ENCODE measurements around the gene SNIP1.

The SNIP1 gene

DNA sequence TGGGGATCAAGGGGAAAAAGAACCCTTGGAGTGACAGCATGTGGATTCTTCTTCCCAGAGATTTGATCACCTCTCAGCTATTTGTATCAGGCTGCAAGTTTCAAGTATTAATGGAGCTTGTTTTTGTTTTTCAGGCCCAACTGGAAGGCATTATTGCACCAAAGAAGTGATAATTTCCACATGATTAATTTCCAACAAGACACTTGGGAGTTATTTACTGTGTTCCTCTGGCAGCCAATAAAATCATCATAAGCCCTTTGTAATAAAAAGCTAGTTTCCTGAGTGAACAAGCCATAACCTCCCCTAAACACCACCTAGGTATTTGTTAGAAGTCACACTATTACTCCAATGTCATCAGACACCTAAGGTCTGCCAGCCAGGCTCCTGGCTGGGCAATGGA lies 10.8 kb upstream of the SNIP1 start:
- H3K9me3 ChIP-seq (replicated peaks; ENCODE audit: insufficient read depth, low read length): no peaks in the 10 kb centered on the region
- no peak for TF ChIP-seq EZH2 (optimal IDR thresholded peaks at IDR 0.05; ENCODE audit: low read depth, low read length)
- TF ChIP-seq, protein P1, sequence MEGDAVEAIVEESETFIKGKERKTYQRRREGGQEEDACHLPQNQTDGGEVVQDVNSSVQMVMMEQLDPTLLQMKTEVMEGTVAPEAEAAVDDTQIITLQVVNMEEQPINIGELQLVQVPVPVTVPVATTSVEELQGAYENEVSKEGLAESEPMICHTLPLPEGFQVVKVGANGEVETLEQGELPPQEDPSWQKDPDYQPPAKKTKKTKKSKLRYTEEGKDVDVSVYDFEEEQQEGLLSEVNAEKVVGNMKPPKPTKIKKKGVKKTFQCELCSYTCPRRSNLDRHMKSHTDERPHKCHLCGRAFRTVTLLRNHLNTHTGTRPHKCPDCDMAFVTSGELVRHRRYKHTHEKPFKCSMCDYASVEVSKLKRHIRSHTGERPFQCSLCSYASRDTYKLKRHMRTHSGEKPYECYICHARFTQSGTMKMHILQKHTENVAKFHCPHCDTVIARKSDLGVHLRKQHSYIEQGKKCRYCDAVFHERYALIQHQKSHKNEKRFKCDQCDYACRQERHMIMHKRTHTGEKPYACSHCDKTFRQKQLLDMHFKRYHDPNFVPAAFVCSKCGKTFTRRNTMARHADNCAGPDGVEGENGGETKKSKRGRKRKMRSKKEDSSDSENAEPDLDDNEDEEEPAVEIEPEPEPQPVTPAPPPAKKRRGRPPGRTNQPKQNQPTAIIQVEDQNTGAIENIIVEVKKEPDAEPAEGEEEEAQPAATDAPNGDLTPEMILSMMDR (IDR thresholded peaks at IDR 0.05; ENCODE audit: low read length): no peak
- no peak for TF ChIP-seq EZH2phosphoT487 (IDR thresholded peaks at IDR 0.05; ENCODE audit: low read length)
- no peaks in the 10 kb centered on the region for H3K79me2 ChIP-seq (ENCODE audit: low read length)
- H3K4me2 ChIP-seq (ENCODE audit: low read depth, low read length): no peak overlapping the region
- H3F3A ChIP-seq (ENCODE audit: insufficient read depth, low read length): 0 out of 2 replicates have a peak, but pooled peaks cover 3% of the 10 kb centered on the region
- H3K27ac ChIP-seq (ENCODE audit: low read length): no peak overlapping the region
- no peaks in the 10 kb centered on the region for H3K9me2 ChIP-seq (replicated peaks; ENCODE audit: insufficient read depth, low read length)
- no peak overlapping the region for H2AFZ ChIP-seq (ENCODE audit: low read length)
- no peak for DNase-seq
- peaks cover 2% of the 10 kb centered on the region; the same call in 1 of the 2 replicates for H3K4me1 ChIP-seq (ENCODE audit: low read length)
- peaks cover 23% of the 10 kb centered on the region; the same call in 1 of the 2 replicates for H3K36me3 ChIP-seq (replicated peaks; ENCODE audit: insufficient read depth, low read length)
- no peak overlapping the region for H3K4me3 ChIP-seq (ENCODE audit: low read length)
- no peaks in the 10 kb centered on the region for H4K20me1 ChIP-seq (ENCODE audit: insufficient read depth, low read length)
- H3K9ac ChIP-seq (ENCODE audit: low read length): no peak overlapping the region
- H3K27me3 ChIP-seq (replicated peaks; ENCODE audit: insufficient read depth, low read length): no peaks in the 10 kb centered on the region

DNA sequence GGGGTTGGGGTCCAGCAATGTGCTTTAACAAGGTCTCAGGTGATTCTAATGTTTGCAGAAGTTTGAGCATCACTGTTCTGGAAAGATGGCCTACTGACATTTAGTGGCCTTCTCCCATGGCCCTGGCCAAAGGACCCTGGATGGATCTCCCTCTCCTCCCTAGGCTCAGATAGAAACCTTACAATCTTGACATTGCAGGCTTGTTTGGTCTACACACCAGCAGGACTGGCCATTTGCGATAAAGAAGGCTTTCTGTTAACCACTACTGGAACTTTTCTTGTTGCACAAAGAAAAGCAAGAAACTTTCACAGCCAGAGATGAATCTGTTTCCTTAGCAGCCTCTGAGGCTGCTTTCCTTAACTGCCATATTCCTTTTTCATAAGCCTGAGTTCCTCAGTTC lies 8.9 kb upstream of the SNIP1 start:
- TF ChIP-seq, protein P1 (IDR thresholded peaks at IDR 0.05; ENCODE audit: low read length): no peak
- TF ChIP-seq EZH2phosphoT487 (IDR thresholded peaks at IDR 0.05; ENCODE audit: low read length) (no peak), EZH2 (optimal IDR thresholded peaks at IDR 0.05; ENCODE audit: low read depth, low read length) (no peak)
- H3K4me3 ChIP-seq (ENCODE audit: low read length): no peak overlapping the region
- H3K36me3 ChIP-seq (replicated peaks; ENCODE audit: insufficient read depth, low read length): peaks cover 18% of the 10 kb centered on the region; the same call in 1 of the 2 replicates
- DNase-seq: no peak
- H4K20me1 ChIP-seq (ENCODE audit: insufficient read depth, low read length): no peaks in the 10 kb centered on the region
- H3K27me3 ChIP-seq (replicated peaks; ENCODE audit: insufficient read depth, low read length): no peaks in the 10 kb centered on the region
- no peak overlapping the region for H2AFZ ChIP-seq (ENCODE audit: low read length)
- H3K4me2 ChIP-seq (ENCODE audit: low read depth, low read length): no peak overlapping the region
- H3K9me3 ChIP-seq (replicated peaks; ENCODE audit: insufficient read depth, low read length): no peaks in the 10 kb centered on the region
- no peak overlapping the region for H3K9ac ChIP-seq (ENCODE audit: low read length)
- no peaks in the 10 kb centered on the region for H3K4me1 ChIP-seq (ENCODE audit: low read length)
- H3K79me2 ChIP-seq (ENCODE audit: low read length): no peaks in the 10 kb centered on the region
- H3F3A ChIP-seq (ENCODE audit: insufficient read depth, low read length): 0 out of 2 replicates have a peak, but pooled peaks cover 3% of the 10 kb centered on the region
- H3K27ac ChIP-seq (ENCODE audit: low read length): no peak overlapping the region
- H3K9me2 ChIP-seq (replicated peaks; ENCODE audit: insufficient read depth, low read length): no peaks in the 10 kb centered on the region

DNA sequence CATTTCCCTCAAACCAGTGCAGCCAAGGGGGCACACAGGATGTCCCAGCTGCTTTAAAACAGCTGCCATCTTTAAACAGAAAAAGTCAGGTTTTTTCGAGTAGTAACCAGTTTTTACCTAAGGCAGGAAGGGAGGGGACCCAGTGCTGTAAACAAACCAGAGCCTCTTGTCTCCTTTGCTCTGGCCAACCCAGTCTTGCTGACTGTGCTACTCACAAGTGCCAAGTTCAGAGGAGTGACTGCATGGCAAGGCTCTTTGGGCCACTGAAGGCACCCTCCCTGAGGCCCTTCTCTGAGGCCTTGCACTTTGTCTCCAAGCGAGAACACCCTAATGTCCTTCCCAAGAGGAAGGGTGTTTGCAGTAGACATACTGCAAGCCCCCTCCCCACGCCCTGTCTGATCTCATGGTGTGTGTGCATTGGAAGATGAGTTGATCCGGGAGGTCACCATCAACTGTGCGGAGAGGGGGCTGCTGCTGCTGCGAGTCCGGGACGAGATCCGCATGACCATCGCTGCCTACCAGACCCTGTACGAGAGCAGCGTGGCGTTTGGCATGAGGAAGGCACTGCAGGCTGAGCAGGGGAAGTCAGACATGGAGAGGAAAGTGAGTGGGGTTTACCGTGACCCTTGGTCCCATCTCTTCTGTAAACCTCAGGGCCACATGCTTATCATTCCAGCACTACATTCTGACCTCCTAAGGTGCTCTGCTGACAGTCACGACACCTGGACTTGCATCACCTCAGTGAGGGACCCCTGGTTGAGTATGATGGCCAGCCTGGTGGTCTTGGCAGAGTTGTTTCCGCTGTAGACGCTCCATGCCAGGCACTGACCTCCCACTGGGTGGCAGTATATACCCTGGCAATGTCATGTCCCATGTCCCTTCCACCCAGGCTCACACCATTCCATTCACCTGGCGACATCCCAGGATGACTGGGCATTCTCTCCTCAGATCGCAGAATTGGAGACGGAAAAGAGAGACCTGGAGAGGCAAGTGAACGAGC lies 7.3 kb upstream of the SNIP1 start:
- Histone ChIP-seq H3K27ac (ENCODE audit: low read length) (no peak overlapping the region), H3F3A (ENCODE audit: insufficient read depth, low read length) (0 out of 2 replicates have a peak, but pooled peaks cover 6% of the 10 kb centered on the region), H3K4me1 (ENCODE audit: low read length) (peaks cover 2% of the 10 kb centered on the region), H3K4me2 (ENCODE audit: low read depth, low read length) (no peak overlapping the region), H3K9ac (ENCODE audit: low read length) (no peak overlapping the region), H3K4me3 (ENCODE audit: low read length) (no peak overlapping the region), H3K79me2 (ENCODE audit: low read length) (no peaks in the 10 kb centered on the region), H3K27me3 (replicated peaks; ENCODE audit: insufficient read depth, low read length) (no peaks in the 10 kb centered on the region), H4K20me1 (ENCODE audit: insufficient read depth, low read length) (no peaks in the 10 kb centered on the region), H3K36me3 (replicated peaks; ENCODE audit: insufficient read depth, low read length) (peaks cover 3% of the 10 kb centered on the region; the same call in 1 of the 2 replicates), H2AFZ (ENCODE audit: low read length) (no peak overlapping the region), H3K9me3 (replicated peaks; ENCODE audit: insufficient read depth, low read length) (no peaks in the 10 kb centered on the region), H3K9me2 (replicated peaks; ENCODE audit: insufficient read depth, low read length) (no peaks in the 10 kb centered on the region)
- TF ChIP-seq EZH2phosphoT487 (IDR thresholded peaks at IDR 0.05; ENCODE audit: low read length) (no peak), EZH2 (optimal IDR thresholded peaks at IDR 0.05; ENCODE audit: low read depth, low read length) (no peak)
- TF ChIP-seq, protein P1 (IDR thresholded peaks at IDR 0.05; ENCODE audit: low read length): peak; percentile 69
- no peak for DNase-seq

Measured in MM.1S (cell line).